ENCODE results near the gene FHAD1. TPM values are rescaled to one million over a fixed set of nuclear protein-coding genes. Genes with fewer than 3 reads are reported as not detected.

Gene FHAD1
- total RNA-seq, 4 donors from 2014 or later = not detected

DNA sequence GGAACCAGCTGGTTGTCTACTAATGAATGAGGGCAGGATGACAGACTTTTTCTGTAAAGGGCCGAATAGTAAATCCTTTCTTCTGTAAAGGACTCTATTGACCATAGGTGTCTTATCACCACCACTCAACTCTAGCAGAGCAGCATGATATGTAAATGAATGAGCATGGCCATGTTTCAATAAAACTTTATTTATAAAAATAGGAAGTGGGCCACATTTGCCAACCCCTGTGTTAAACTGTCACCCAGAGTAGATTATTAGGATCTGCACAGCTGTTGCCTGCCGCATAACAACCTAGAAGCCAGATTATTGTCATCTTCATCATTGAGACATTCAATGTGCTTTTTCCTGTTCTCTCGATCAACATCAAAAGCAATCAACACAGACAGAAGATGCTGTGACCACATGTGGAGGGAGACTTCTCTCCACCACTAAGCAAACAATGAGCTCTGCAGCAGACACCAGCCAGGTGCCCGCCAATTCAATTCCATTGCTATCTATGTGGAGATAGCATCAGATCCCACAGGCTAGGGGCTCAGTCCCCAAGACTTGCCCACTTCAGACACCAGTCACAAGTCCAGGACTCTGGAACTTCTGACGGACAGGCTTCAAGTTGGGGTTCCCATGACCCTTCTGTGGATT, 155.9 kb downstream of the FHAD1 start:
- TF ChIP-seq POLR2A (IDR thresholded peaks at IDR 0.05) = no peak
- TF ChIP-seq, protein P1, sequence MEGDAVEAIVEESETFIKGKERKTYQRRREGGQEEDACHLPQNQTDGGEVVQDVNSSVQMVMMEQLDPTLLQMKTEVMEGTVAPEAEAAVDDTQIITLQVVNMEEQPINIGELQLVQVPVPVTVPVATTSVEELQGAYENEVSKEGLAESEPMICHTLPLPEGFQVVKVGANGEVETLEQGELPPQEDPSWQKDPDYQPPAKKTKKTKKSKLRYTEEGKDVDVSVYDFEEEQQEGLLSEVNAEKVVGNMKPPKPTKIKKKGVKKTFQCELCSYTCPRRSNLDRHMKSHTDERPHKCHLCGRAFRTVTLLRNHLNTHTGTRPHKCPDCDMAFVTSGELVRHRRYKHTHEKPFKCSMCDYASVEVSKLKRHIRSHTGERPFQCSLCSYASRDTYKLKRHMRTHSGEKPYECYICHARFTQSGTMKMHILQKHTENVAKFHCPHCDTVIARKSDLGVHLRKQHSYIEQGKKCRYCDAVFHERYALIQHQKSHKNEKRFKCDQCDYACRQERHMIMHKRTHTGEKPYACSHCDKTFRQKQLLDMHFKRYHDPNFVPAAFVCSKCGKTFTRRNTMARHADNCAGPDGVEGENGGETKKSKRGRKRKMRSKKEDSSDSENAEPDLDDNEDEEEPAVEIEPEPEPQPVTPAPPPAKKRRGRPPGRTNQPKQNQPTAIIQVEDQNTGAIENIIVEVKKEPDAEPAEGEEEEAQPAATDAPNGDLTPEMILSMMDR (IDR thresholded peaks at IDR 0.05 in 4 of 5, conservative IDR thresholded peaks at IDR 0.05 in 1 of 5) = no peak
- ATAC-seq (no peak), DNase-seq (no peak)
- Histone ChIP-seq H3K27me3 (no peaks in the 10 kb centered on the region), H3K36me3 (no peaks in the 10 kb centered on the region), H3K4me3 (no peak overlapping the region), H3K4me1 (peaks cover 0 to 5% of the 10 kb centered on the region in 2 donors), H3K27ac (no peak overlapping the region), H3K9me3 (peaks cover 0 to 3% (median 0%) of the 10 kb centered on the region in 3 donors)
- intact Hi-C loops (cut with DNase I; ENCODE audit: low total_unique reads) = no loop called here
- in situ Hi-C loops (cut with MboI; ENCODE audit: low sequenced_read_pairs in 4 of 4) = no loop called here

DNA sequence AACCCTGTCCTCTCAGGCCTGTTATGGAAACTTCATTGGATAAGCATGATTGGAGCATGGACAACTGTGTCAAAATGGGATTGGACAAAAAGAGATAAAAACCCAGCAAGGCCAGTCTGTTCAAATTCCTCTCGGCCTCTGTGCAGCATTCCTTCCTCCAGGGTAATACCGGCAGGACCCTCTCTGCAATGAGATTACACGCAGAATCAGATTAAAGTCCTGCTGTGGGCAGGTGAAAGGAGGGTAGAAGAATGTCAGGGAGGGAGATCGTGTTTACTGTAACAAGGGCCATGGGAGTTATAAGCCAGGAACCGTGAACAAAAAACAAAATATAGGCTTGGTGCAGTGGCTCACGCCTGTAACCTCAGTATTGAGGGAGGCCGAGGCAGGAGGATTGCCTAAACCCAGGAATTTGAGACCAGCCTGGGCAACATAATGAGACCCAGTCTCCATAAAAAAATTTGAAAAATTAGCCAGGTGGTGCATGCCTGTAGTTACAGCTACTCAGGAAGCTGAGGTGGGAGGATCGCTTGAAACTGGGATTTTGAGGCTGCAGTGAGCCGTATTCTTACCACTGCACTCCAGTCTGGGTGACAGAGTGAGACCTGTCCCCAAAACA, 157.0 kb downstream of the FHAD1 start:
- H3K4me1 ChIP-seq = peaks cover 1 to 5% of the 10 kb centered on the region in 2 donors
- ATAC-seq (no peak), DNase-seq (no peak)
- in situ Hi-C loops (cut with MboI; ENCODE audit: low sequenced_read_pairs in 4 of 4) = no loop called here
- peaks cover 0 to 3% (median 0%) of the 10 kb centered on the region in 3 donors for H3K9me3 ChIP-seq
- TF ChIP-seq, protein P1 (IDR thresholded peaks at IDR 0.05 in 4 of 5, conservative IDR thresholded peaks at IDR 0.05 in 1 of 5) = no peak
- TF ChIP-seq POLR2A (IDR thresholded peaks at IDR 0.05) = no peak
- intact Hi-C loops (cut with DNase I; ENCODE audit: low total_unique reads) = no loop called here
- no peak overlapping the region for H3K27ac ChIP-seq
- H3K4me3 ChIP-seq = no peak overlapping the region
- H3K36me3 ChIP-seq = no peaks in the 10 kb centered on the region
- no peaks in the 10 kb centered on the region for H3K27me3 ChIP-seq

DNA sequence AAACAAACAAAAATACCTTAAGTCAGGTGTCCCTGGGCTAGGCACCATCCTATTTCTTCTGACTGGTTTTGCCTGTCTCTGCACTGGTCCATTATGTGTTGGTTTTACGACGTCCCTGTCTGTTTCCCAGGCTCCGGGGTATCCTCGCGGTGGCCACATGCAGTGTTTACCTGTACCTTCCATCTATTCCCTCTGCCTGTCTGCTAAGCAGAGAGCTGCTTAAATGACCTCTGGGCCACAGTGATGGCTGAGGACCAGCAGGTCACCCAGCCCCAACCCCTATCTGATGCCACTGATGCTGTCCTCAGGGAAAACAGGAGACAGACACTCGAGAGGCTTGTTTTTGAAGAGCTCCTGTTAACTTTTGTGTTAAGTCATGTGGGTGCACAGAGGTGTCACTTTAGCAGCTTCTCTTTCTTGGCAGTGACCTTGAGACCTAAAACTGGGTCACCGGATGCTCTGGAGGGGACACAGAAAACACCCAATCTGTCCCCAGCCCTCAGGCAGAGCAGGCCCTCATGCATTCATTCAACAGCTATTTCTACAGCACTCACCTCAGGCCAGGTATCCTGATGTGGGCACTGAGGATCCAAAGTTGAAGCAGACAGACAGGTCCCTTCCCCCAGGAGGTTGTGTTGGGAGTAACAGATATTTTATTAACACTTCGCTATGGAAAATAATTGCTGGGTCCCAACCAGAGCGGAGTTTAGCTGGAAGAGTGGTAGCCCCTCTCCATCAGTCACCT, 158.3 kb downstream of the FHAD1 start:
- H3K27me3 ChIP-seq = peaks cover 0 to 2% (median 2%) of the 10 kb centered on the region in 3 donors
- H3K27ac ChIP-seq = no peak overlapping the region
- peaks cover 5 to 7% of the 10 kb centered on the region in 2 donors for H3K4me1 ChIP-seq
- TF ChIP-seq, protein P1 (IDR thresholded peaks at IDR 0.05 in 4 of 5, conservative IDR thresholded peaks at IDR 0.05 in 1 of 5) = no peak
- TF ChIP-seq POLR2A (IDR thresholded peaks at IDR 0.05) = no peak
- ATAC-seq = no peak
- H3K4me3 ChIP-seq = no peak overlapping the region
- in situ Hi-C loops (cut with MboI; ENCODE audit: low sequenced_read_pairs in 4 of 4) = no loop called here
- no peak for DNase-seq
- H3K9me3 ChIP-seq = no peaks in the 10 kb centered on the region
- intact Hi-C loops (cut with DNase I; ENCODE audit: low total_unique reads) = no loop called here
- no peaks in the 10 kb centered on the region for H3K36me3 ChIP-seq

DNA sequence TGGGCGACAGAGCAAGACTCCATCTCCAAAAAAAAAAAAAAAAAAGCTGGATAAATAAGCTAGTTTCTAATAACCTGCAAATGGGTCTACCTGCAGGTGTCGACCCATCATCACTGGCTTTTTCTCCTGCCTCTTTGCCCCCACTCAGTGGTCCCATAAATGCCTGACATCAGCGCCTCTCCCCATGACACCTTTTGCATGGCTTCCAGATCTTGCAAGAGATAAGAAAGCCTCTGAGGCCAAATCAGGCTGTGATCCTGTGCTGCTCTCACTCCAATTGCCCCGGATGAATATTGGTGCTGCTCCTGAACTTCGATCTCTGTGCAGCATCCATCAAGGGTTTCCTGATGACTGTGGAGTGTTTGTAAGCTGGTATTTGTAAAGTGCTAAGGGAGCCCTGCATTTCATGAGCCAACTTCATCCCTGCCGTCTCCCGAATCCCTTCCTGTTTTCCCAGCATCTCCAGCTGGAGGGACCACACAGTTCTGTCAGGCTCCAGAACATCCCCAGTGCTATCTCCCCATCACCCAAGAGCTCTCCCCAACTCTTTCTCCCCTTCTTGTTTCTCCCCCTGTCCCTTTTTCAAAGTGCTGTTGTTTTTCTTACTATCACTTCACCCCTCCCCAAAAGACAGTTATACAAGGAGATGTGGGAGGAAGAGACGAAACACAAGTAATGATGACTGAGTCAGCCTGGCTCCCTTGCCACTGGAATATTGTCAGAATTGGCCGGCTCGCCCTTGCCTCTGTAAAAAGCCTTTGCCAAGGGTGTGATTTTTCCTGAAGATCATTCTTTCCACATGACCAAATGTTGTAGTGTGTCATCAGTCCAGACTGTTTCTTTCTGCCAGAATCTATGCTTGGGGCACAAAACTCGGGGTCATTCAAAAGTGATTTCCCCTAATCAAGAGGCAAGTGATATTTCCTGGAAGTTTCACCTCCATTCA, 159.9 kb downstream of the FHAD1 start:
- Histone ChIP-seq H3K27me3 (peaks cover 4 to 15% (median 11%) of the 10 kb centered on the region in 3 donors), H3K27ac (peak overlapping the region in 1 of 4 donors; percentile 21), H3K9me3 (no peaks in the 10 kb centered on the region), H3K36me3 (no peaks in the 10 kb centered on the region), H3K4me3 (no peak overlapping the region), H3K4me1 (peaks cover 5 to 12% of the 10 kb centered on the region in 2 donors)
- intact Hi-C loops (cut with DNase I; ENCODE audit: low total_unique reads) (no loop called here), in situ Hi-C loops (cut with MboI; ENCODE audit: low sequenced_read_pairs in 4 of 4) (no loop called here)
- TF ChIP-seq, protein P1 (IDR thresholded peaks at IDR 0.05 in 4 of 5, conservative IDR thresholded peaks at IDR 0.05 in 1 of 5) = no peak
- TF ChIP-seq POLR2A (IDR thresholded peaks at IDR 0.05) = no peak
- ATAC-seq (peak; percentile 47), DNase-seq (peak in 1 of 2 donors; percentile 32)
